ENCODE measurements around the gene CCT2. TPM values are rescaled to one million over a fixed set of nuclear protein-coding genes. Genes with fewer than 3 reads are reported as not detected.

The CCT2 gene
- total RNA-seq (2014; rRNA removed; shearing (Covaris generic); ENCODE audit: low replicate concordance): 205 and 311 TPM in 2 replicates

DNA sequence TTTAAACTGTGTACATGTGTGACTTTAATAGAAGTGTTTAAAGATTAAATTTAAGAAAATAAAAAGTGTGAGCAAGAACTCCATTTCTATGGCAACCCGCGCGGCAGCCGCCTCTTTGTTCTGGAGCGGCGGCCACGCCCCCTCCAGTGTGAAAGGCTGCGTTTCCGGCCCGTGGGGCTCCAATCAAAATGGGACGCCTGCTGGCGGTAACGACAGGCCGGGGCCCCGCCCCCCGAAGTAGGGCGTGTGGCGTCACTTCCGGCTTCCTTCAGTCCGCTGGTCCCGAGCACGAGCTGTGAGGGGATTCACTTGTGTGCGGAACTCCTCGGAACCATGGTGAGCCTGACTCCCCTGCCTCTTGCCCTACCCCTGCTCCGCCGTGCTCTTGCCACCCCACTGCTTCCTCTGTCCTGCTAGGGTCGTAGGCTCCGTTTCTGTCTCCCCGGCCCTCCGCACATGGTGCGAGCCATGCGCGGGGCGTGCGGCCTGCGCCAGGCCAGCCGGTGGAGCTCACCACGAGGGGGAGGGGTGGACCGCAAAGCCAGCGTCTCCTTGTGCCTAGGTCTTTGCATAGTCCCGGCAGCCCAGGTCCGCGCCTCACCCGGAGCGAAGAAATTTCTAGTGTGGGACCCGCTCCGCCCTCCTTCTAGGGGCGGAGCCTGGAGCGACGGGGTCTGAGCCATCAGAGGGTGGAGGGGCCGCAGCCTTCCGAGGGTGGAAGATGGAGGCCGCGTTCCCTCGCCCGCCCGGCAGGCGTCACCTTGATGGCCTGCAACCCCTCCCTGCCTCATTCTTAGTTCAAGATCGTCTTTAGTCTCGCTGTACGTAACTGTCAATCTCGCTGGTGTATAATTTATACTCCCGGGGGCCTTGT lies at the start of gene CCT2:
TSS of gene CCT2 (plus strand) at position 271 of the 874 bp plus-strand sequence. CDS start at position 334, 63 bp downstream.
- H3K79me2 ChIP-seq (ENCODE audit: low read length): peaks cover 42% of the 10 kb centered on the region
- peak within 1 kb of the TSS; percentile 95 for H3K4me3 ChIP-seq (ENCODE audit: low read length)
- H3K4me2 ChIP-seq (ENCODE audit: low read depth, low read length, poor library complexity, severe bottlenecking): peak within 1 kb of the TSS; percentile 93
- H3K4me1 ChIP-seq (ENCODE audit: low read length): peaks cover 20% of the 10 kb centered on the region
- H3K36me3 ChIP-seq (ENCODE audit: insufficient read depth, low read length): peaks cover 39% of the 10 kb centered on the region
- H3K27me3 ChIP-seq (ENCODE audit: low read length): no peaks in the 10 kb centered on the region
- peak; percentile 99 for DNase-seq
- no peaks in the 10 kb centered on the region for H3K9me2 ChIP-seq (replicated peaks; ENCODE audit: insufficient read depth, low read length)
- peak within 1 kb of the TSS; percentile 62 for H3K27ac ChIP-seq (ENCODE audit: low read length)
- H4K20me1 ChIP-seq (ENCODE audit: insufficient read depth, low read depth, low read length): peaks cover 11% of the 10 kb centered on the region; the same call in 1 of the 2 replicates
- peak within 1 kb of the TSS; percentile 98 for H3K9ac ChIP-seq (ENCODE audit: low read length)
- H2AFZ ChIP-seq (ENCODE audit: low read length): peak within 1 kb of the TSS; percentile 27; the same call in 1 of the 2 replicates
- no peaks in the 10 kb centered on the region for H3K9me3 ChIP-seq (ENCODE audit: low read length)

DNA sequence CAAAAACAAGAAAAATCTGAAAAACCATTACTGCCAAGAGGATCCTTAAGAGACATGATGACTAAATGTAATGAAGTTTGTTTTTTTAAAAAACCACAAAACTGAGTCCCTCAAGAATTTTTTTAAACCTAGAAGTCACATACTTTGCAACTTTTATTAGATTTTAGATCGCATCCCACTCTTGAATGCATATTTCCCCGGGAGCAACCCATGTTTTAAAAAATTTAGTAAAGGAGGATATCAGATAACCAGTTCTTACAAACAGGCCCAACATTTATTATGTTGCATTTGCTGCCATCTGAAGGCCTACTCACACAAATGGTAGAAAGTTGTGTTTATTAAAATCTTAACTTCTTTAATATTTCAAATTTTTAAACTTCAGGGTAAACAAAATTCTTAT lies 44.3 kb upstream of the CCT2 start:
- H3K27ac ChIP-seq (ENCODE audit: low read length): no peak overlapping the region
- H3K4me3 ChIP-seq (ENCODE audit: low read length): no peak overlapping the region
- no peak overlapping the region for H2AFZ ChIP-seq (ENCODE audit: low read length)
- no peaks in the 10 kb centered on the region for H3K4me1 ChIP-seq (ENCODE audit: low read length)
- no peaks in the 10 kb centered on the region for H3K27me3 ChIP-seq (ENCODE audit: low read length)
- peaks cover 11% of the 10 kb centered on the region for H3K36me3 ChIP-seq (ENCODE audit: insufficient read depth, low read length)
- no peaks in the 10 kb centered on the region for H3K9me2 ChIP-seq (replicated peaks; ENCODE audit: insufficient read depth, low read length)
- H3K4me2 ChIP-seq (ENCODE audit: low read depth, low read length, poor library complexity, severe bottlenecking): no peak overlapping the region
- H3K9me3 ChIP-seq (ENCODE audit: low read length): 0 out of 2 replicates have a peak, but pooled peaks cover 5% of the 10 kb centered on the region
- DNase-seq: no peak
- H3K79me2 ChIP-seq (ENCODE audit: low read length): peaks cover 27% of the 10 kb centered on the region
- H4K20me1 ChIP-seq (ENCODE audit: insufficient read depth, low read depth, low read length): no peaks in the 10 kb centered on the region
- H3K9ac ChIP-seq (ENCODE audit: low read length): no peak overlapping the region

- no peak overlapping the region for H3K9ac ChIP-seq (ENCODE audit: low read length)
- H3K27me3 ChIP-seq (ENCODE audit: low read length): no peaks in the 10 kb centered on the region
- no peaks in the 10 kb centered on the region for H3K9me2 ChIP-seq (replicated peaks; ENCODE audit: insufficient read depth, low read length)
- peaks cover 11% of the 10 kb centered on the region for H3K36me3 ChIP-seq (ENCODE audit: insufficient read depth, low read length)
- no peak overlapping the region for H3K27ac ChIP-seq (ENCODE audit: low read length)
- H4K20me1 ChIP-seq (ENCODE audit: insufficient read depth, low read depth, low read length): no peaks in the 10 kb centered on the region
- H3K4me3 ChIP-seq (ENCODE audit: low read length): no peak overlapping the region
- H3K4me2 ChIP-seq (ENCODE audit: low read depth, low read length, poor library complexity, severe bottlenecking): no peak overlapping the region
- no peak for DNase-seq
- H3K79me2 ChIP-seq (ENCODE audit: low read length): 0 out of 2 replicates have a peak, but pooled peaks cover 10% of the 10 kb centered on the region
- H2AFZ ChIP-seq (ENCODE audit: low read length): no peak overlapping the region
- peaks cover 12% of the 10 kb centered on the region for H3K4me1 ChIP-seq (ENCODE audit: low read length)
- 0 out of 2 replicates have a peak, but pooled peaks cover 5% of the 10 kb centered on the region for H3K9me3 ChIP-seq (ENCODE audit: low read length)
Observed at GRCh38 chr12:69544087-69544486, 41.2 kb upstream of the CCT2 start.

DNA sequence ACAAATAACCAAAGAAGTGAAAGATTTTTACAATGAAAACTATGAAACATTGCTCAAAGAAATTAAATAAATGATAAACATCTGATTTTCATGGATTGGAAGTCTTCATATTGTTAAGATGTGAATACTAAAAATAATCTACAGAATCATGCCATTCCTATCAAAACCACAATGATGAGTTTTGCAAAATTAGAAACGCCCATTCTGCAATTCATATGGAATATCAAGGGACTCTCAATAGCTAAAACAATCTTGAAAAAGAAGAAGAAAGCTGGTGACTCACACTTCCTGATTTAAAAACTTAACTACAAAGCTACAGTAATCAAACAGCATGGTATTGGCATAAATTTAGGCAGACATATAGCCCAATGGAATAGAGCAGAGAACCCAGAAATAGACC lies 40.2 kb upstream of the CCT2 start:
- H3K9me2 ChIP-seq (replicated peaks; ENCODE audit: insufficient read depth, low read length): no peaks in the 10 kb centered on the region
- no peak overlapping the region for H3K4me2 ChIP-seq (ENCODE audit: low read depth, low read length, poor library complexity, severe bottlenecking)
- no peak overlapping the region for H3K9ac ChIP-seq (ENCODE audit: low read length)
- 0 out of 2 replicates have a peak, but pooled peaks cover 5% of the 10 kb centered on the region for H3K9me3 ChIP-seq (ENCODE audit: low read length)
- no peaks in the 10 kb centered on the region for H4K20me1 ChIP-seq (ENCODE audit: insufficient read depth, low read depth, low read length)
- DNase-seq: no peak
- no peak overlapping the region for H3K27ac ChIP-seq (ENCODE audit: low read length)
- peaks cover 16% of the 10 kb centered on the region for H3K79me2 ChIP-seq (ENCODE audit: low read length)
- no peak overlapping the region for H2AFZ ChIP-seq (ENCODE audit: low read length)
- peaks cover 11% of the 10 kb centered on the region for H3K36me3 ChIP-seq (ENCODE audit: insufficient read depth, low read length)
- H3K27me3 ChIP-seq (ENCODE audit: low read length): no peaks in the 10 kb centered on the region
- peaks cover 18% of the 10 kb centered on the region for H3K4me1 ChIP-seq (ENCODE audit: low read length)
- H3K4me3 ChIP-seq (ENCODE audit: low read length): no peak overlapping the region

DNA sequence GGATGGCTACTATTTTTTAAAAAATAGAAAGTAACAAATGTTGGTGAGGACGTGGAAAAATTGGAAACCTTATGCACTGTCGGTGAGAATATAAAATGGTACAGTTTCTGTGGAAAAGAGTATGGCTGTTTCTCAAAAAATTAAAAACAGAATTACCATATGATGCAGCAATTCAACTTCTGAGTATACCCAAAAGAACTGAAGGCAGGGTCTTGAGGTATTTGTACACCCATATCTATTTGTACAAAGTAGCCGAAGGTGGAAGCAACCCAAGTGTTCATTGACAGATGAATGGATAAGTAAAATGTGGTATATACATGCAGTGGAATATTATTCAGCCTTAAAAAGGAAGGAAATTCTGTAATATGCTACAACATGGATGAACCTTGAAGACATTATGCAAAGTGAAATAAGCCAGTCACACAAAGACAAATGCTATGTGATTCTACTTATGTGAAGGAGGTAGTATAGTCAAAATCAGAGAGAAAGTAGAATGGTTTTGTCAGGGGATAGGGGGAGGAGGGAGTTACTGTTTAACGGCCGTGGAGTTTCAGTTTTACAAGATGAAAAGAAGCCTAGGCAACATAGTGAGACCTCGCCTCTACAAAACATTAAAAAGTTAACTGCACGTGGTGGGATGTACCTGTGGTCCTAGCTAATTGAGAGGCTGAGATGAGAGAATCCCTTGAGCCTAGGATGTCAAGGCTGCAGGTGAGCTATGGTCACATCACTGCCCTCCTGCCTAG lies 38.4 kb upstream of the CCT2 start:
- Histone ChIP-seq H3K9ac (ENCODE audit: low read length) (no peak overlapping the region), H3K79me2 (ENCODE audit: low read length) (peaks cover 32% of the 10 kb centered on the region), H2AFZ (ENCODE audit: low read length) (no peak overlapping the region), H3K4me3 (ENCODE audit: low read length) (no peak overlapping the region), H3K27me3 (ENCODE audit: low read length) (no peaks in the 10 kb centered on the region), H4K20me1 (ENCODE audit: insufficient read depth, low read depth, low read length) (no peaks in the 10 kb centered on the region), H3K9me3 (ENCODE audit: low read length) (0 out of 2 replicates have a peak, but pooled peaks cover 5% of the 10 kb centered on the region), H3K36me3 (ENCODE audit: insufficient read depth, low read length) (peaks cover 11% of the 10 kb centered on the region), H3K4me1 (ENCODE audit: low read length) (peaks cover 18% of the 10 kb centered on the region), H3K4me2 (ENCODE audit: low read depth, low read length, poor library complexity, severe bottlenecking) (no peak overlapping the region), H3K9me2 (replicated peaks; ENCODE audit: insufficient read depth, low read length) (no peaks in the 10 kb centered on the region), H3K27ac (ENCODE audit: low read length) (no peak overlapping the region)
- DNase-seq: no peak

DNA sequence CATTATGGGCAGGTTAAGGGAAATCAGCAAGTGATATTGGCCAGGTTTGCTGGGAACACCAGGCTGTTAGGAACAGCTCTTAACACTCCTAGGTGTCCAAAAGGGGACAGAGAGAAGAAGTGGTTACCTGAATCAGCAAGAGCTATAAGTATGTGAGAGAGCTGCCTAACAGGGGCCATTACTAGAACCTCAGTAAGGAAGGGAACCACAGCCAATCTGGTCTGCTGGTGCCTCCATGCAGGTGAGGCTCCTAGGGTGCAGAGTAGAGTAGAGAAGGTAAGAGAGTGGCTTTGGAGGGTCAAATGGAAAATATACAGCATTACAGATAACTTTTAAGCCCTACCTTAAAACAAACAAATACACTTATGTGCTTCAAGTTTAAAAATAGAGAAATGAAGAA lies 36.6 kb upstream of the CCT2 start:
- H2AFZ ChIP-seq (ENCODE audit: low read length): no peak overlapping the region

DNA sequence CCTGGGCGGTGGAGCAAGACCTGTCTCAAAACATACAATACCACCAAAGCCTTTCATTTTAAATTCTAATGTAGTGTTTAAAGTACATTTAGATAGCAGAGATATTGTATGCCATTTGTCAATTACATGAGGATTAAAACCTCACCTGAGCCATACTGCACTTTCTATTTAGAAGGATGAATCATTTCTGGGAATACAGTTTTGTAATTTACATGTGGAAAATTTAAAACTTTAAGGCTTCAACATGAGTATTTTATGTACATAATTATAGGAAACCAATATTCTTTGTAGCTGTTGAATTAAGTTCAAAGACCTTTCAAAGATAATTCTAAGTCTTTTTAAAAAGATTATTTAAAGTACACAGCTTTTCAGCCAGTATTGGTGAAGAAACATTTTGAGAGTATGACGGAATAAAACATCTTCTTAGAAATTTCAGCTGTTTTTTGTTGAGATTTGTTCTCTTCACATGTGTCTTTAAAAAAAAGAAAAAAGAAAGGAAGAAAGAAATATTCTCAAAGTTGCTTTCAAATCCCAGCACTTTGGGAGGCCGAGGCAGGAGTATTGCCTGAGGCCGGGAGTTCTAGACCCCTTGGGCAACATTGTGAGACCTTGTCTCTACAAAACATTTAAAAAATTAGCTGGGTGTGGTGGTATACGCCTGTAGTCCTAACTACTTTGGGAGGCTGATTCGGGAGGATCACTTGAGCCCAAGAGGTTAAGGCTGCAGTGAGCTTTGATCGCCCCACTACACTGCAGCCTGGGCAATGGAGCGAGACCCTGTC lies 34.5 kb upstream of the CCT2 start:
- H2AFZ ChIP-seq (ENCODE audit: low read length): no peak overlapping the region
- H3K27me3 ChIP-seq (ENCODE audit: low read length): no peaks in the 10 kb centered on the region
- no peak overlapping the region for H3K9ac ChIP-seq (ENCODE audit: low read length)
- H3K36me3 ChIP-seq (ENCODE audit: insufficient read depth, low read length): no peaks in the 10 kb centered on the region
- H3K4me2 ChIP-seq (ENCODE audit: low read depth, low read length, poor library complexity, severe bottlenecking): no peak overlapping the region
- no peak overlapping the region for H3K4me3 ChIP-seq (ENCODE audit: low read length)
- no peak overlapping the region for H3K27ac ChIP-seq (ENCODE audit: low read length)
- DNase-seq: no peak
- H3K79me2 ChIP-seq (ENCODE audit: low read length): peaks cover 55% of the 10 kb centered on the region
- H3K9me3 ChIP-seq (ENCODE audit: low read length): no peaks in the 10 kb centered on the region
- no peaks in the 10 kb centered on the region for H4K20me1 ChIP-seq (ENCODE audit: insufficient read depth, low read depth, low read length)
- peaks cover 18% of the 10 kb centered on the region for H3K4me1 ChIP-seq (ENCODE audit: low read length)
- no peaks in the 10 kb centered on the region for H3K9me2 ChIP-seq (replicated peaks; ENCODE audit: insufficient read depth, low read length)

More for the DNA sequence above, 36.6 kb upstream of the CCT2 start:
- H3K79me2 ChIP-seq (ENCODE audit: low read length): peaks cover 39% of the 10 kb centered on the region
- H3K9ac ChIP-seq (ENCODE audit: low read length): no peak overlapping the region
- H3K4me3 ChIP-seq (ENCODE audit: low read length): no peak overlapping the region
- 0 out of 2 replicates have a peak, but pooled peaks cover under 1% of the 10 kb centered on the region for H3K36me3 ChIP-seq (ENCODE audit: insufficient read depth, low read length)
- no peak for DNase-seq
- no peak overlapping the region for H3K27ac ChIP-seq (ENCODE audit: low read length)
- no peaks in the 10 kb centered on the region for H4K20me1 ChIP-seq (ENCODE audit: insufficient read depth, low read depth, low read length)
- peaks cover 18% of the 10 kb centered on the region for H3K4me1 ChIP-seq (ENCODE audit: low read length)
- 0 out of 2 replicates have a peak, but pooled peaks cover 3% of the 10 kb centered on the region for H3K9me3 ChIP-seq (ENCODE audit: low read length)
- no peaks in the 10 kb centered on the region for H3K9me2 ChIP-seq (replicated peaks; ENCODE audit: insufficient read depth, low read length)
- no peaks in the 10 kb centered on the region for H3K27me3 ChIP-seq (ENCODE audit: low read length)
- H3K4me2 ChIP-seq (ENCODE audit: low read depth, low read length, poor library complexity, severe bottlenecking): no peak overlapping the region
